ENCODE data around the gene EPHB1. TPM values are rescaled to one million over a fixed set of nuclear protein-coding genes. Genes with fewer than 3 reads are reported as not detected.

Gene EPHB1
- total and polyA plus RNA-seq, 4 donors = 0.23 to 1.7 (median 0.52) TPM

DNA sequence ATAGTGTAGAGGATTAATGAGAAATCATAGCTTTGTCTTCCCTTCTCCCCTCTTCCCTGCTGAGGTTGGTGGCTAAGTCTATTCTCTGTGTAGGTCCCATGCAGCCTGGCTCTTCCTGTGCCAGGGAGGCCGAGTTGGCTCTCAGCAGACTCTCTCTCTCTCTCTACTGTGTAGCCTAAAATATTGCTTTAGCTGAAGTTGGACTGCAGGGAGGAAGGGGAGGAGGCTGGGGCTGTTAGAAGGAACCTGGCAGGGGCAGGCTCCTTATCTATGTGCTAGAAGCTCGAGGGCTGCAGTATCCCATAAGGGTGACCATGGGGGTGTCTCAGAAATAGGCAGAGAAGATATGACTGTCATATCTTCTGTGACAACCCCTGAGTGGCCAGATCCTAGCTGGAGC lies 160.8 kb downstream of the EPHB1 start:
- Histone ChIP-seq H3K27ac (ENCODE audit: low read depth in 1 of 2, low read length in 2 of 2) (no peak overlapping the region), H3K9me3 (ENCODE audit: control insufficient read depth in 4 of 4, low read length in 3 of 4) (no peaks in the 10 kb centered on the region), H3K4me1 (ENCODE audit: control insufficient read depth in 4 of 4, insufficient read depth in 4 of 4, low read length in 3 of 4) (no peaks in the 10 kb centered on the region), H3K4me3 (ENCODE audit: low read depth in 1 of 3, low read length in 3 of 3) (no peak overlapping the region), H3K9ac (ENCODE audit: low read depth in 1 of 2, low read length in 2 of 2) (no peak overlapping the region), H3K27me3 (ENCODE audit: control insufficient read depth in 4 of 4, insufficient read depth in 4 of 4, low read length in 3 of 4) (no peaks in the 10 kb centered on the region), H3K36me3 (ENCODE audit: control insufficient read depth in 4 of 4, insufficient read depth in 3 of 4, low read depth in 1 of 4, low read length in 3 of 4) (no peaks in the 10 kb centered on the region)
- TF ChIP-seq, protein P1, sequence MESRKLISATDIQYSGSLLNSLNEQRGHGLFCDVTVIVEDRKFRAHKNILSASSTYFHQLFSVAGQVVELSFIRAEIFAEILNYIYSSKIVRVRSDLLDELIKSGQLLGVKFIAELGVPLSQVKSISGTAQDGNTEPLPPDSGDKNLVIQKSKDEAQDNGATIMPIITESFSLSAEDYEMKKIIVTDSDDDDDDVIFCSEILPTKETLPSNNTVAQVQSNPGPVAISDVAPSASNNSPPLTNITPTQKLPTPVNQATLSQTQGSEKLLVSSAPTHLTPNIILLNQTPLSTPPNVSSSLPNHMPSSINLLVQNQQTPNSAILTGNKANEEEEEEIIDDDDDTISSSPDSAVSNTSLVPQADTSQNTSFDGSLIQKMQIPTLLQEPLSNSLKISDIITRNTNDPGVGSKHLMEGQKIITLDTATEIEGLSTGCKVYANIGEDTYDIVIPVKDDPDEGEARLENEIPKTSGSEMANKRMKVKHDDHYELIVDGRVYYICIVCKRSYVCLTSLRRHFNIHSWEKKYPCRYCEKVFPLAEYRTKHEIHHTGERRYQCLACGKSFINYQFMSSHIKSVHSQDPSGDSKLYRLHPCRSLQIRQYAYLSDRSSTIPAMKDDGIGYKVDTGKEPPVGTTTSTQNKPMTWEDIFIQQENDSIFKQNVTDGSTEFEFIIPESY (IDR thresholded peaks at IDR 0.05) = no peak
- TF ChIP-seq TAF1 (conservative IDR thresholded peaks at IDR 0.05) (no peak), GABPA (IDR thresholded peaks at IDR 0.05 in 1 of 2, conservative IDR thresholded peaks at IDR 0.05 in 1 of 2) (no peak), RXRA (IDR thresholded peaks at IDR 0.05) (no peak), EGR1 (IDR thresholded peaks at IDR 0.05; ENCODE audit: low read depth in 2 of 2) (no peak), JUND (IDR thresholded peaks at IDR 0.05) (no peak), RAD21 (IDR thresholded peaks at IDR 0.05) (no peak)
- no peak for DNase-seq (ENCODE audit: low spot score)
- 59% methylated on average over 2 of the region's 2 CpGs for WGBS

DNA sequence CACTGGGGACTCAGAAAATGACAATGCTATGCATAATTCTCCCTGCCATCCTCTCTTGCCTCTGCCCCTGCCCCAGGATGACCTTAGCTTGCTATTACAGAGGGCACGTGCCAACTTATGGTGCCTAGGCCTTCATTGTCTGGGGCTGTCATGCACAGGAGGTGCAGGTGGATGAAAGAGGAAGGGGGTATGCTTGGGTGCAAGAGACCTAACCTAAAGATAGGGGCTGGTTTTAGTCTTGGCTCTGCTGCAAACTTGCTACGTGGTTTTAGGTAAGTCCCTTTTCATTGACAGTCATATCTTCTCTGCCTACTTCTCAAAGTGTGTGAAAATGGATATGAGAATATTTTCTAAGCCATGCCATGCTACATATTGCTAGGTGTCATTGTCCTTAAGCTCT lies 161.3 kb downstream of the EPHB1 start:
- no peak overlapping the region for H3K9ac ChIP-seq (ENCODE audit: low read depth in 1 of 2, low read length in 2 of 2)

More for the DNA sequence above, 161.3 kb downstream of the EPHB1 start:
- Histone ChIP-seq H3K4me1 (ENCODE audit: control insufficient read depth in 4 of 4, insufficient read depth in 4 of 4, low read length in 3 of 4) (no peaks in the 10 kb centered on the region), H3K27ac (ENCODE audit: low read depth in 1 of 2, low read length in 2 of 2) (no peak overlapping the region), H3K4me3 (ENCODE audit: low read depth in 1 of 3, low read length in 3 of 3) (no peak overlapping the region), H3K27me3 (ENCODE audit: control insufficient read depth in 4 of 4, insufficient read depth in 4 of 4, low read length in 3 of 4) (no peaks in the 10 kb centered on the region), H3K9me3 (ENCODE audit: control insufficient read depth in 4 of 4, low read length in 3 of 4) (no peaks in the 10 kb centered on the region), H3K36me3 (ENCODE audit: control insufficient read depth in 4 of 4, insufficient read depth in 3 of 4, low read depth in 1 of 4, low read length in 3 of 4) (no peaks in the 10 kb centered on the region)
- 85% methylated on average over 2 of the region's 2 CpGs for WGBS
- DNase-seq (ENCODE audit: low spot score) = no peak
- TF ChIP-seq, protein P2, sequence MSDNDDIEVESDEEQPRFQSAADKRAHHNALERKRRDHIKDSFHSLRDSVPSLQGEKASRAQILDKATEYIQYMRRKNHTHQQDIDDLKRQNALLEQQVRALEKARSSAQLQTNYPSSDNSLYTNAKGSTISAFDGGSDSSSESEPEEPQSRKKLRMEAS (IDR thresholded peaks at IDR 0.05) = no peak
- TF ChIP-seq EGR1 (IDR thresholded peaks at IDR 0.05; ENCODE audit: low read depth in 2 of 2) (no peak), TAF1 (conservative IDR thresholded peaks at IDR 0.05) (no peak), HNF4A (conservative IDR thresholded peaks at IDR 0.05) (no peak), RAD21 (IDR thresholded peaks at IDR 0.05) (no peak), GABPA (IDR thresholded peaks at IDR 0.05 in 1 of 2, conservative IDR thresholded peaks at IDR 0.05 in 1 of 2) (no peak), YY1 (IDR thresholded peaks at IDR 0.05) (no peak), HNF4G (IDR thresholded peaks at IDR 0.05) (no peak), NR2F2 (IDR thresholded peaks at IDR 0.05) (no peak), SP1 (IDR thresholded peaks at IDR 0.05) (no peak)
- TF ChIP-seq, protein P3, sequence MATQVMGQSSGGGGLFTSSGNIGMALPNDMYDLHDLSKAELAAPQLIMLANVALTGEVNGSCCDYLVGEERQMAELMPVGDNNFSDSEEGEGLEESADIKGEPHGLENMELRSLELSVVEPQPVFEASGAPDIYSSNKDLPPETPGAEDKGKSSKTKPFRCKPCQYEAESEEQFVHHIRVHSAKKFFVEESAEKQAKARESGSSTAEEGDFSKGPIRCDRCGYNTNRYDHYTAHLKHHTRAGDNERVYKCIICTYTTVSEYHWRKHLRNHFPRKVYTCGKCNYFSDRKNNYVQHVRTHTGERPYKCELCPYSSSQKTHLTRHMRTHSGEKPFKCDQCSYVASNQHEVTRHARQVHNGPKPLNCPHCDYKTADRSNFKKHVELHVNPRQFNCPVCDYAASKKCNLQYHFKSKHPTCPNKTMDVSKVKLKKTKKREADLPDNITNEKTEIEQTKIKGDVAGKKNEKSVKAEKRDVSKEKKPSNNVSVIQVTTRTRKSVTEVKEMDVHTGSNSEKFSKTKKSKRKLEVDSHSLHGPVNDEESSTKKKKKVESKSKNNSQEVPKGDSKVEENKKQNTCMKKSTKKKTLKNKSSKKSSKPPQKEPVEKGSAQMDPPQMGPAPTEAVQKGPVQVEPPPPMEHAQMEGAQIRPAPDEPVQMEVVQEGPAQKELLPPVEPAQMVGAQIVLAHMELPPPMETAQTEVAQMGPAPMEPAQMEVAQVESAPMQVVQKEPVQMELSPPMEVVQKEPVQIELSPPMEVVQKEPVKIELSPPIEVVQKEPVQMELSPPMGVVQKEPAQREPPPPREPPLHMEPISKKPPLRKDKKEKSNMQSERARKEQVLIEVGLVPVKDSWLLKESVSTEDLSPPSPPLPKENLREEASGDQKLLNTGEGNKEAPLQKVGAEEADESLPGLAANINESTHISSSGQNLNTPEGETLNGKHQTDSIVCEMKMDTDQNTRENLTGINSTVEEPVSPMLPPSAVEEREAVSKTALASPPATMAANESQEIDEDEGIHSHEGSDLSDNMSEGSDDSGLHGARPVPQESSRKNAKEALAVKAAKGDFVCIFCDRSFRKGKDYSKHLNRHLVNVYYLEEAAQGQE (IDR thresholded peaks at IDR 0.05) = no peak
- TF ChIP-seq, protein P1 (IDR thresholded peaks at IDR 0.05) = no peak
- TF ChIP-seq, protein P4, sequence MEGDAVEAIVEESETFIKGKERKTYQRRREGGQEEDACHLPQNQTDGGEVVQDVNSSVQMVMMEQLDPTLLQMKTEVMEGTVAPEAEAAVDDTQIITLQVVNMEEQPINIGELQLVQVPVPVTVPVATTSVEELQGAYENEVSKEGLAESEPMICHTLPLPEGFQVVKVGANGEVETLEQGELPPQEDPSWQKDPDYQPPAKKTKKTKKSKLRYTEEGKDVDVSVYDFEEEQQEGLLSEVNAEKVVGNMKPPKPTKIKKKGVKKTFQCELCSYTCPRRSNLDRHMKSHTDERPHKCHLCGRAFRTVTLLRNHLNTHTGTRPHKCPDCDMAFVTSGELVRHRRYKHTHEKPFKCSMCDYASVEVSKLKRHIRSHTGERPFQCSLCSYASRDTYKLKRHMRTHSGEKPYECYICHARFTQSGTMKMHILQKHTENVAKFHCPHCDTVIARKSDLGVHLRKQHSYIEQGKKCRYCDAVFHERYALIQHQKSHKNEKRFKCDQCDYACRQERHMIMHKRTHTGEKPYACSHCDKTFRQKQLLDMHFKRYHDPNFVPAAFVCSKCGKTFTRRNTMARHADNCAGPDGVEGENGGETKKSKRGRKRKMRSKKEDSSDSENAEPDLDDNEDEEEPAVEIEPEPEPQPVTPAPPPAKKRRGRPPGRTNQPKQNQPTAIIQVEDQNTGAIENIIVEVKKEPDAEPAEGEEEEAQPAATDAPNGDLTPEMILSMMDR (IDR thresholded peaks at IDR 0.05; ENCODE audit: low read depth, low read length, missing input control) = no peak
- TF ChIP-seq, protein P5, sequence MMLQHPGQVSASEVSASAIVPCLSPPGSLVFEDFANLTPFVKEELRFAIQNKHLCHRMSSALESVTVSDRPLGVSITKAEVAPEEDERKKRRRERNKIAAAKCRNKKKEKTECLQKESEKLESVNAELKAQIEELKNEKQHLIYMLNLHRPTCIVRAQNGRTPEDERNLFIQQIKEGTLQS (IDR thresholded peaks at IDR 0.05) = no peak
